Subcutaneous adipose tissue (tissue), 4 donors: Measurements from ENCODE around the gene KDM4C. TPM values are rescaled to one million over a fixed set of nuclear protein-coding genes. Genes with fewer than 3 reads are reported as not detected.

Experiments used
- CTCF ChIP-seq: fragments of 450-650 bp; IDR thresholded peaks from one replicate; pipeline ENCODE4 v1.5.1; 2016; ENCODE audit warnings: low read depth, mild to moderate bottlenecking, control low read depth, antibody characterized with exemption, moderate library complexity
- total RNA-seq, 4 donors: library from RNA; depleted of rRNA; stranded (reverse); fragments of >200 nt; gene quantifications; one replicate each; pipeline ENCODE4 v1.1.0, GENCODE V29; 2016

The KDM4C gene
- total RNA-seq, 4 donors from 2014 or later: 31.6 to 37.2 (median 34.0) TPM

DNA sequence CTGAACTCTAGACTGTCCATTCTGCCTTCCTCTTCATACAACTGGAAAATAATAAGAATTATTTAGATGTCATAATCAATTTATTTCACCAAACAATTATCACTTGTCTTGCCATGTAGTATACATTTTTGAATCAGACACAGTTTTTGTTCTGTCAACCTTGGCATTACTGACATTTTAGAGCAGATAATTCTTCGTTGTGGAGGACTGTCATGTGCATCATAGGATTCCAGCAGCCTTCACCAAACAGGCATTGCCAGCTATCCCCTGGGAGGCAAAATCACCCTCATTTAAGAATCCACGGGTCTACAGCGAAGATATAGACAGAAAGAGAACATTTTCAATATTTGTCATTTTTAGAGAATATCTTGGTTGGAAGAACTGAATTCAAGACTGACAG, 293.9 kb downstream of the KDM4C start:
- TF ChIP-seq CTCF: no peak

DNA sequence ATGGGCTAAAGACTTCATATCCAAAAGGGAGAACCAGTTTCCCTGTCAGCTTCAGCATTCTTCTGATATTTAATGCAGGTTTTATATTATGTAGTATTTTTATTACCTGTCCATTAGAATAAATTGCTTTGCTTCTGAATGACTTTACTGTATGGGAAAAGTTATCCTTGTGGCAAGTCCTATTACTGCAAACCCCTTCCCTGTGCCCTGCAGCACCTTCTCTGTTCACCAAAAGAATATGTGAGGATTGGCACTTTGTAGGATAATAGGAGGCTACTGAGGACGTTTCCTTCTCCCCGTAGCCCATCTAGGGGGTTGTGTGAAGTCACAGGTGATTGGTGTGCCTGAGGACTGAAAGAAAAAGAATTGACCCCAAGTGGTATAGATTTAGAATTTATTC, 296.1 kb downstream of the KDM4C start:
- TF ChIP-seq CTCF: no peak

DNA sequence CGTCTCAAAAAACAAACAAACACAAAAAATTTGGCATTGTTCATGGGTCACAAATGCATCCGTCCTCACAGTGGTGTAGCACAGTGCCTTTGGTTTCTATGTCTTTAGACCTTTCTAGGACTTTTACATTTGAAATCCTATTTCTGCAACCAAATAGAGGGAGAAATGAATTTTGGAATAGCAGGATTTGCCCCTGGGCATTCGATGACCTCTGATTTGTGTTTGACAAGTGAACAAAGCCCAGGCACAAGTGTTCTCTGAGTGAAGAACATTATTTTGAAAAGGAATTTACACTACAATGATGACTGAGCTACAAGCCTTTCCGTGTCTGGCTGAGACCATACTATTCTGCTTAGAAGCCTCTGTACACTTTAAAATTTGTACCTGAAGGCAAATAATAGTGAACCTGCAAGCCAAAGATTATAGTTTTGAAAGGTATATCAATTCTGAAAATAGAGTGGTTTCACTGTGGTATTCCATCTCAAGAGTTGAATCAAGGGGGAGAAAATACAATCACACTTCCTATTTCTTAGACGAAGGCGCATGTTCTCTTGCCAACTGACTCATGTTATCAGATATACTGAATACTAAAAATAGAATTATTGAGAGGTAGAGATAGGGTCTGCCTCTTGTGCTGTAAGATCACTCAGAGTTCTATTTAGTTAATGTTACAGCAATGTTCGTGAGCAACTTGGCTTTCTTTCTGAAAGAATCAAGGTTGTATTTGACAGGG, 297.6 kb downstream of the KDM4C start:
- TF ChIP-seq CTCF: no peak

DNA sequence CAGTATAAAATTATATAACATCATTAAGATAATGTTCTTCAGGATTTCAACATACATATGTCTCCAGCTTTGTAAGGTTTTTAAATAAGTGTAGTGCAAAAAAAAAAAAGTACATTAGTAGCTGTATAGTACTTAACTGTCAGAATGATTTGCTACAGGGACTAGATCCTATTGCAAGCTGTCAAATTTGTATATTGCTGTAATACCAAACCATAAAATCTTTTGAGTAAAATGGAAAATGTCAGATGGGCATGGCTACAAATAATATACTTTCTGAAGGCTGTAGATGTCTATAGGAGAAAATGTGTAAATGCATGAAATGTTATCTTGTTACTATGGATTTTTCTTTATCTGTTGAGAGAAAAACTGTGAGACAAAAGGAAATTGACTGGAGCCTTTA, 298.5 kb downstream of the KDM4C start:
- no peak for TF ChIP-seq CTCF

- TF ChIP-seq CTCF: no peak
These were observed 300.7 kb downstream of the KDM4C start for GRCh38 chr9:7058473-7058872.

GRCh38 chr9:7067169-7067568, 309.4 kb downstream of the KDM4C start:
- no peak for TF ChIP-seq CTCF

- no peak for TF ChIP-seq CTCF
These were observed 314.1 kb downstream of the KDM4C start for GRCh38 chr9:7071916-7072315.
